DND-41 (cell line): ENCODE data around the gene TBX20.

ENCODE experiments used
- ATAC-seq: fragments of 200-7000 bp; cut with Tn5 transposase; 3 replicates; pipeline ENCODE4 v1.9.1; 2021; ENCODE audit warnings: low read depth; ENCODE audit not compliant: insufficient read depth
- DNase-seq: peaks from one replicate; pipeline ENCODE4 v3.0.0-alpha.2; 2020
- H2AFZ ChIP-seq: 2 replicates; pipeline ENCODE4 v1.6.0; 2012; ENCODE audit warnings: low read depth, low read length
- H3K27ac ChIP-seq: 2 replicates; pipeline ENCODE4 v1.5.1; 2012; ENCODE audit warnings: low read length, inconsistent platforms
- H3K27me3 ChIP-seq: fragments of 200-600 bp; sonication (generic); 2 replicates; pipeline ENCODE4 v1.6.0; 2012; ENCODE audit warnings: low read length, mild to moderate bottlenecking, inconsistent platforms; ENCODE audit not compliant: insufficient read depth, poor library complexity
- H3K36me3 ChIP-seq: 2 replicates; pipeline ENCODE4 v1.5.1; 2012; ENCODE audit warnings: low read length, inconsistent platforms; ENCODE audit not compliant: insufficient read depth
- H3K4me1 ChIP-seq: 2 replicates; pipeline ENCODE4 v1.5.1; 2012; ENCODE audit warnings: mild to moderate bottlenecking, low read length; ENCODE audit not compliant: insufficient read depth
- H3K4me2 ChIP-seq: 2 replicates; pipeline ENCODE4 v1.6.0; 2012; ENCODE audit warnings: mild to moderate bottlenecking, moderate library complexity, low read length, inconsistent platforms; ENCODE audit not compliant: insufficient read depth
- H3K4me3 ChIP-seq, 2 experiments: fragments of 200-600 bp in 1 of 2; shearing (Covaris generic) in 1 of 2; 2 replicates each; pipeline ENCODE4 v1.5.1; 2012 to 2016; ENCODE audit warnings: inconsistent platforms in 2 of 2, low read length in 2 of 2, mild to moderate bottlenecking in 2 of 2, low read depth in 1 of 2, moderate library complexity in 1 of 2
- H3K79me2 ChIP-seq: 2 replicates; pipeline ENCODE4 v1.6.0; 2012; ENCODE audit warnings: low read length, inconsistent platforms; ENCODE audit not compliant: insufficient read depth
- H3K9ac ChIP-seq: 2 replicates; pipeline ENCODE4 v1.6.0; 2012; ENCODE audit warnings: low read depth, mild to moderate bottlenecking, inconsistent platforms, low read length, moderate library complexity
- H3K9me3 ChIP-seq: 2 replicates; pipeline ENCODE4 v1.5.1; 2012; ENCODE audit warnings: low read length, moderate library complexity, mild to moderate bottlenecking, inconsistent platforms; ENCODE audit not compliant: insufficient read depth, severe bottlenecking
- H4K20me1 ChIP-seq: 2 replicates; pipeline ENCODE4 v1.6.0; 2012; ENCODE audit warnings: low read length; ENCODE audit not compliant: insufficient read depth
- EZH2 ChIP-seq: IDR thresholded peaks from 3 replicates; pipeline ENCODE4 v1.6.1; 2012; ENCODE audit warnings: borderline replicate concordance, low read depth, mild to moderate bottlenecking, moderate library complexity, low read length, inconsistent platforms; ENCODE audit not compliant: severe bottlenecking
- TF ChIP-seq, protein P1 (sequence below): IDR thresholded peaks from 2 replicates; pipeline ENCODE4 v1.5.1; 2012; ENCODE audit warnings: borderline replicate concordance, low read length, moderate library complexity, mild to moderate bottlenecking; ENCODE audit not compliant: poor library complexity, severe bottlenecking; ENCODE audit errors: extremely low read depth

The TBX20 gene

DNA sequence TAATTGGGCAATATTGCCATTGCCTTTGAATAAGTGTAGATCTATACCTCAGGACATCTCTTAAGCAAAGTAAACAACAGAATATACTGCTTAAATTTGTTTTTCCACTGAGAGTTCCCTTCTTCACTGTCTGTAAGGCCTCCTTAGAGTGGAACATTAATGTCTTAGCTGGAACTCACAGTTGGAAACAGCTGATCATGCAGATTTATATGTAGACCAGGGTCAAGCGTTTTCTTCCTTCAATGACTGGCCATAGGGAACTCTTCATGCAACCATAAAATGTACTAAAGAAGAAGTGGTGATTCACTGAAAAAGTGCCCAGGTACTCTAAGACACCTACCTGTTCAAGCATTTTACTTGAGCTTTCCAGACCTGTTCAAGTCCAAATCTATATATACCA is 18.3 kb upstream of the TBX20 start:
- no peak overlapping the region for H3K27ac ChIP-seq
- no peaks in the 10 kb centered on the region for H3K9me3 ChIP-seq
- no peak for TF ChIP-seq EZH2
- TF ChIP-seq, protein P1, sequence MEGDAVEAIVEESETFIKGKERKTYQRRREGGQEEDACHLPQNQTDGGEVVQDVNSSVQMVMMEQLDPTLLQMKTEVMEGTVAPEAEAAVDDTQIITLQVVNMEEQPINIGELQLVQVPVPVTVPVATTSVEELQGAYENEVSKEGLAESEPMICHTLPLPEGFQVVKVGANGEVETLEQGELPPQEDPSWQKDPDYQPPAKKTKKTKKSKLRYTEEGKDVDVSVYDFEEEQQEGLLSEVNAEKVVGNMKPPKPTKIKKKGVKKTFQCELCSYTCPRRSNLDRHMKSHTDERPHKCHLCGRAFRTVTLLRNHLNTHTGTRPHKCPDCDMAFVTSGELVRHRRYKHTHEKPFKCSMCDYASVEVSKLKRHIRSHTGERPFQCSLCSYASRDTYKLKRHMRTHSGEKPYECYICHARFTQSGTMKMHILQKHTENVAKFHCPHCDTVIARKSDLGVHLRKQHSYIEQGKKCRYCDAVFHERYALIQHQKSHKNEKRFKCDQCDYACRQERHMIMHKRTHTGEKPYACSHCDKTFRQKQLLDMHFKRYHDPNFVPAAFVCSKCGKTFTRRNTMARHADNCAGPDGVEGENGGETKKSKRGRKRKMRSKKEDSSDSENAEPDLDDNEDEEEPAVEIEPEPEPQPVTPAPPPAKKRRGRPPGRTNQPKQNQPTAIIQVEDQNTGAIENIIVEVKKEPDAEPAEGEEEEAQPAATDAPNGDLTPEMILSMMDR = no peak
- H3K4me1 ChIP-seq = no peaks in the 10 kb centered on the region
- H2AFZ ChIP-seq = no peak overlapping the region
- no peak overlapping the region for H3K4me3 ChIP-seq
- H3K79me2 ChIP-seq = no peaks in the 10 kb centered on the region
- H4K20me1 ChIP-seq = no peaks in the 10 kb centered on the region
- no peak overlapping the region for H3K4me2 ChIP-seq
- no peak overlapping the region for H3K9ac ChIP-seq
- H3K36me3 ChIP-seq = no peaks in the 10 kb centered on the region
- ATAC-seq (no peak), DNase-seq (no peak)
- no peaks in the 10 kb centered on the region for H3K27me3 ChIP-seq

- Histone ChIP-seq H3K9ac (no peak overlapping the region), H3K79me2 (no peaks in the 10 kb centered on the region), H3K9me3 (no peaks in the 10 kb centered on the region), H3K4me3 (no peak overlapping the region), H4K20me1 (no peaks in the 10 kb centered on the region), H3K27me3 (no peaks in the 10 kb centered on the region), H3K27ac (no peak overlapping the region), H3K4me1 (no peaks in the 10 kb centered on the region), H3K36me3 (no peaks in the 10 kb centered on the region), H3K4me2 (no peak overlapping the region), H2AFZ (no peak overlapping the region)
- no peak for DNase-seq
- ATAC-seq = no peak
- no peak for TF ChIP-seq EZH2
- TF ChIP-seq, protein P1 = no peak
Observed at GRCh38 chr7:35268953-35269352, 15.1 kb upstream of the TBX20 start.

GRCh38 chr7:35267411-35267810 is 13.5 kb upstream of the TBX20 start:
- ATAC-seq = no peak

More at GRCh38 chr7:35267411-35267810, 13.5 kb upstream of the TBX20 start:
- Histone ChIP-seq H3K9ac (no peak overlapping the region), H3K79me2 (no peaks in the 10 kb centered on the region), H3K4me1 (no peaks in the 10 kb centered on the region), H3K27me3 (no peaks in the 10 kb centered on the region), H3K36me3 (no peaks in the 10 kb centered on the region), H3K9me3 (no peaks in the 10 kb centered on the region), H3K4me2 (no peak overlapping the region), H3K4me3 (no peak overlapping the region), H2AFZ (no peak overlapping the region), H3K27ac (no peak overlapping the region), H4K20me1 (no peaks in the 10 kb centered on the region)
- no peak for TF ChIP-seq EZH2
- TF ChIP-seq, protein P1 = no peak
- DNase-seq = no peak
